BLaER1 treated with 17β-estradiol and CSF1 and Interleukin-3, amounts not matched to agents 10 nM and 100 nM (cell line): ENCODE measurements around the gene WASF3.
A peak's percentile ranks its signal among the peaks of the same experiment; 100 is the strongest.
"Not testable (repeated sequence)": the region's sequence is repeated elsewhere in the genome, so short reads cannot be mapped to it uniquely, and the experiment has no call there.

Experiments used
- H3K27ac ChIP-seq, 11 experiments: shearing (Covaris generic); formaldehyde crosslinking; 2 replicates each; pipeline ENCODE4 v1.8.1; 2022
- H3K27me3 ChIP-seq, 11 experiments: shearing (Covaris generic); formaldehyde crosslinking; 2 replicates each; pipeline ENCODE4 v1.8.1; 2022
- H3K36me3 ChIP-seq, 11 experiments: shearing (Covaris generic); formaldehyde crosslinking; 2 replicates each; pipeline ENCODE4 v1.8.1; 2022
- H3K4me1 ChIP-seq, 10 experiments: shearing (Covaris generic); formaldehyde crosslinking; 2 replicates each; pipeline ENCODE4 v1.8.1; 2022
- H3K4me2 ChIP-seq, 11 experiments: shearing (Covaris generic); formaldehyde crosslinking; 2 replicates each; pipeline ENCODE4 v1.8.1; 2022
- H3K4me3 ChIP-seq, 10 experiments: shearing (Covaris generic); formaldehyde crosslinking; 2 replicates each; pipeline ENCODE4 v1.8.1; 2022
- H3K9ac ChIP-seq, 11 experiments: shearing (Covaris generic); formaldehyde crosslinking; 2 replicates each; pipeline ENCODE4 v1.8.1; 2022
- H3K9me3 ChIP-seq, 11 experiments: shearing (Covaris generic); formaldehyde crosslinking; replicated peaks in 1 of 11; 2 replicates each; pipeline ENCODE4 v1.8.1; 2022
- H4K20me1 ChIP-seq, 11 experiments: shearing (Covaris generic); formaldehyde crosslinking; 2 replicates each; pipeline ENCODE4 v1.8.1; 2022
- Cebpa-rat ChIP-seq, 11 experiments: shearing (Covaris generic); IDR thresholded peaks; 2 replicates each; pipeline ENCODE4 v1.8.1; 2022

The WASF3 gene

GRCh38 chr13:26719356-26719945, 162.0 kb downstream of the WASF3 start:
- Histone ChIP-seq H3K9me3 (peaks cover 0 to 10% (median 4%) of the 10 kb centered on the region in 11 experiments; a peak in 7 of 22 replicates), H3K36me3 (no peaks in the 10 kb centered on the region), H4K20me1 (no peaks in the 10 kb centered on the region), H3K27me3 (no peaks in the 10 kb centered on the region), H3K4me2 (peak overlapping the region; percentile 5 to 42 (median 29); a peak in 17 of 22 replicates), H3K4me1 (peaks cover 30 to 41% (median 38%) of the 10 kb centered on the region in 10 experiments), H3K4me3 (no peak overlapping the region), H3K27ac (no peak overlapping the region), H3K9ac (no peak overlapping the region)
- no peak for TF ChIP-seq Cebpa-rat (IDR thresholded peaks at IDR 0.05)

- TF ChIP-seq Cebpa-rat (IDR thresholded peaks at IDR 0.05) = 0 out of 22 replicates have a peak, but pooled peaks of 1 of the 11 experiments have one; percentile 8
- Histone ChIP-seq H3K4me1 (peaks cover 34 to 52% (median 47%) of the 10 kb centered on the region in 10 experiments), H4K20me1 (no peaks in the 10 kb centered on the region), H3K4me3 (peak overlapping the region; percentile 4 to 49 (median 36); a peak in 15 of 20 replicates), H3K9ac (peak overlapping the region in 10 of 11 experiments; percentile 31 to 71 (median 53); a peak in 18 of 22 replicates), H3K36me3 (no peaks in the 10 kb centered on the region), H3K27me3 (no peaks in the 10 kb centered on the region), H3K9me3 (peaks cover 0 to 17% (median 6%) of the 10 kb centered on the region in 11 experiments; a peak in 10 of 22 replicates), H3K27ac (peak overlapping the region in 9 of 11 experiments; percentile 53 to 69 (median 63); a peak in 18 of 22 replicates), H3K4me2 (peak overlapping the region; percentile 76 to 90 (median 85))
Observed at GRCh38 chr13:26721251-26722121, 164.0 kb downstream of the WASF3 start.

DNA sequence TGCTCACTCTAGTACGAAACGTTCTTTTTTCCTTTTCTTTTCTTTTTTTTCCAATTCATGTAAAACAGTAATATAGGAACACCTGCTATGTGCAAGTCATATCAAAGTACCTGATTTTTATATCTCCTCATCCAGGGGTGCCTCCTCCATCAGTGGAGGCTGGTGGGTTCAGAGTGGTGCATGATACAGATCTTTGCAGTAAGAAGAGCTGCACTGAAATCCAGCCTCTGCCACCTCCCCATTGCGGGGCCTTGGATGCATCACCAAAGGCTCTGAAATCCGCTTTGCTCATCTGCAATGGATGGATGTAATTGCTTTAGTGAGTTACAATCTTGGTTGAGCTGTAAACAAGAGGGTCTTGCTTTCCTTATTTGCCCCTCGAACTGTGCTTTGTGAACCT, 164.8 kb downstream of the WASF3 start:
- Histone ChIP-seq H3K27ac (peak overlapping the region in 5 of 11 experiments; percentile 43 to 69 (median 63); a peak in 9 of 22 replicates), H3K9me3 (peaks cover 0 to 17% (median 6%) of the 10 kb centered on the region in 11 experiments; a peak in 10 of 22 replicates), H3K27me3 (no peaks in the 10 kb centered on the region), H3K9ac (peak overlapping the region in 6 of 11 experiments; percentile 31 to 59 (median 51); a peak in 8 of 22 replicates), H3K4me3 (peak overlapping the region in 6 of 10 experiments; percentile 4 to 49 (median 36); a peak in 6 of 20 replicates), H3K4me2 (peak overlapping the region; percentile 76 to 90 (median 85); a peak in 21 of 22 replicates), H3K4me1 (peaks cover 34 to 61% (median 54%) of the 10 kb centered on the region in 10 experiments), H3K36me3 (no peaks in the 10 kb centered on the region), H4K20me1 (no peaks in the 10 kb centered on the region)
- no peak for TF ChIP-seq Cebpa-rat (IDR thresholded peaks at IDR 0.05)

DNA sequence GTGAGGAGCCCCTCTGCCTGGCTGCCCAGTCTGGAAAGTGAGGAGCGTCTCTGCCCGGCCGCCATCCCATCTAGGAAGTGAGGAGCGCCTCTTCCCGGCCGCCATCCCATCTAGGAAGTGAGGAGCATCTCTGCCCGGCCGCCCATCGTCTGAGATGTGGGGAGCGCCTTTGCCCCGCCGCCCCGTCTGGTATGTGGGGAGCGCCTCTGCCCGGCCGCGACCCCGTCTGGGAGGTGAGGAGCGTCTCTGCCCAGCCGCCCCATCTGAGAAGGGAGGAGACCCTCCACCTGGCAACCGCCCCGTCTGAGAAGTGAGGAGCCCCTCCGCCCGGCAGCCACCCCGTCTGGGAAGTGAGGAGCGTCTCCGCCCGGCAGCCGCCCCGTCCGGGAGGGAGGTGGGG, 166.1 kb downstream of the WASF3 start:
- H3K27me3 ChIP-seq, H3K4me2 ChIP-seq, H3K27ac ChIP-seq, H3K9ac ChIP-seq, H3K4me3 ChIP-seq, H3K36me3 ChIP-seq, H4K20me1 ChIP-seq: not testable (repeated sequence)
- H3K4me1 ChIP-seq = peaks cover 34 to 61% (median 55%) of the 10 kb centered on the region in 10 experiments
- H3K9me3 ChIP-seq = peaks cover 0 to 17% (median 6%) of the 10 kb centered on the region in 11 experiments; a peak in 10 of 22 replicates

GRCh38 chr13:26726684-26727083, 169.2 kb downstream of the WASF3 start:
- no peak for TF ChIP-seq Cebpa-rat (IDR thresholded peaks at IDR 0.05)
- Histone ChIP-seq H3K9me3 (peaks cover 0 to 17% (median 6%) of the 10 kb centered on the region in 11 experiments; a peak in 10 of 22 replicates), H3K4me2 (peak overlapping the region in 9 of 11 experiments; percentile 10 to 70 (median 47); a peak in 15 of 22 replicates), H3K4me3 (no peak overlapping the region), H3K27ac (no peak overlapping the region), H3K4me1 (peaks cover 9 to 35% (median 30%) of the 10 kb centered on the region in 10 experiments), H3K9ac (no peak overlapping the region), H3K36me3 (no peaks in the 10 kb centered on the region), H3K27me3 (no peaks in the 10 kb centered on the region), H4K20me1 (no peaks in the 10 kb centered on the region)

DNA sequence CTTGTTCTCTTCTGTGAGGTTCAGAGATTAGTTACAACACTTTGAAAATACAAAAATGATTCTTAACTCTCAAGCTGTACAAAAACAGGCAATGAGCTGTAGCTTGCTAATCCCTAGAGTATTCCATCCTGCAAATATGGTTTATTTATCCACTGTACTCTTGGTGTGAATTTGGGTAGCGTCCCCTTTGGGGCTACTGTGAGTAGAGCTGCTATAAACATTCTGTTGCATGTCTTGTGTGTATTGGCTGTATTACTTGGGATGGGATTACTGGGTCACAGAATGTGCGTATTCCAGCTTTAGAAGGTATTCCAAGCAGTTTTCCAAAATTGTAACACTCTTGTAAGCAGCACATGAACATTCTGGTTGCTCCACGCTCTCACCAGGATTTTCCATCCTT, 169.6 kb downstream of the WASF3 start:
- H3K4me3 ChIP-seq = no peak overlapping the region
- H3K4me1 ChIP-seq = peaks cover 4 to 31% (median 25%) of the 10 kb centered on the region in 10 experiments
- peaks cover 0 to 17% (median 6%) of the 10 kb centered on the region in 11 experiments; a peak in 10 of 22 replicates for H3K9me3 ChIP-seq
- TF ChIP-seq Cebpa-rat (IDR thresholded peaks at IDR 0.05) = no peak
- peak overlapping the region in 7 of 11 experiments; percentile 25 to 70 (median 49); a peak in 12 of 22 replicates for H3K4me2 ChIP-seq
- H3K27ac ChIP-seq = no peak overlapping the region
- no peaks in the 10 kb centered on the region for H4K20me1 ChIP-seq
- H3K27me3 ChIP-seq = no peaks in the 10 kb centered on the region
- no peak overlapping the region for H3K9ac ChIP-seq
- no peaks in the 10 kb centered on the region for H3K36me3 ChIP-seq

GRCh38 chr13:26727633-26728032, 170.2 kb downstream of the WASF3 start:
- Histone ChIP-seq H3K9me3 (peaks cover 0 to 17% (median 6%) of the 10 kb centered on the region in 11 experiments; a peak in 10 of 22 replicates), H3K4me1 (peaks cover 0 to 26% (median 20%) of the 10 kb centered on the region in 10 experiments; a peak in 15 of 20 replicates), H3K27ac (no peak overlapping the region), H3K4me2 (no peak overlapping the region), H3K36me3 (no peaks in the 10 kb centered on the region), H3K27me3 (no peaks in the 10 kb centered on the region), H3K9ac (no peak overlapping the region), H4K20me1 (no peaks in the 10 kb centered on the region), H3K4me3 (no peak overlapping the region)
- TF ChIP-seq Cebpa-rat (IDR thresholded peaks at IDR 0.05) = no peak

DNA sequence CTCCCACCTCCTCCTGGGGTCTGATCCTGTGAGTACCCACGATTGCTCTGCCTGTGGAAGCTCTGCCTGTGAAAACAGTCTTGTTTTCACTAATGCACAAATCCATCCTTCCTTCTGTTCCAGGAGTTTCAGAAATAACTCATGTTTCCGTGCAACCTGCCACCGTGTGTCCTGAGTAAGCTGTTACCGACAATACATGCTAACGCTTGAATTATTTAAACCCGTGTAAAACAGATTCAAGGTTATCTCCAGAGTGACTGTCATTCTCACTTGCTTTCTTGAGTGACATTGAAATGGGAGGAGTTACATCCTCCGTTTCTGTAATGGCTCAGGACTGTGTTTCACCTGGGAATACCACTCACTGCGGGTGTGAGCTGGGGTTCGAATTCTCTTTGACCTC, 178.2 kb downstream of the WASF3 start:
- no peak overlapping the region for H3K4me2 ChIP-seq
- no peak overlapping the region for H3K4me3 ChIP-seq
- no peaks in the 10 kb centered on the region for H3K4me1 ChIP-seq
- no peak for TF ChIP-seq Cebpa-rat (IDR thresholded peaks at IDR 0.05)
- H3K27me3 ChIP-seq = no peaks in the 10 kb centered on the region
- peaks cover 29 to 43% (median 37%) of the 10 kb centered on the region in 11 experiments for H3K9me3 ChIP-seq
- H3K36me3 ChIP-seq = no peaks in the 10 kb centered on the region
- H3K27ac ChIP-seq = no peak overlapping the region
- H4K20me1 ChIP-seq = no peaks in the 10 kb centered on the region
- H3K9ac ChIP-seq = no peak overlapping the region
